HEK293 (cell line): Measurements from ENCODE around the gene ACBD3.

Source experiments
- BCL11A ChIP-seq: fragments of 450-650 bp; formaldehyde crosslinking; IDR thresholded peaks from 2 replicates; pipeline ENCODE4 v1.5.1; 2016; ENCODE audit warnings: low read depth, missing biosample characterization, missing genetic modification characterization
- HOXC10 ChIP-seq: sonication (generic); formaldehyde crosslinking; IDR thresholded peaks from 2 replicates; pipeline ENCODE4 v1.8.1; 2023; ENCODE audit warnings: mild to moderate bottlenecking, missing genetic modification reagents
- IKZF3 ChIP-seq: fragments of 450-650 bp; IDR thresholded peaks from 2 replicates; pipeline ENCODE4 v1.5.0; 2018; ENCODE audit warnings: missing biosample characterization, mild to moderate bottlenecking, missing genetic modification characterization, moderate library complexity
- KLF10 ChIP-seq: fragments of 450-650 bp; IDR thresholded peaks from 2 replicates; pipeline ENCODE4 v1.5.1; 2018; ENCODE audit warnings: missing biosample characterization, mild to moderate bottlenecking, missing genetic modification characterization
- MEIS1 ChIP-seq: sonication (generic); formaldehyde crosslinking; IDR thresholded peaks from 2 replicates; pipeline ENCODE4 v1.8.1; 2022; ENCODE audit warnings: missing genetic modification reagents, mild to moderate bottlenecking, borderline replicate concordance
- SP2 ChIP-seq: fragments of 450-650 bp; formaldehyde crosslinking; IDR thresholded peaks from 2 replicates; pipeline ENCODE4 v1.5.1; 2016; ENCODE audit warnings: missing biosample characterization, missing genetic modification characterization
- ZBTB21 ChIP-seq: fragments of 450-650 bp; formaldehyde crosslinking; IDR thresholded peaks from 2 replicates; pipeline ENCODE4 v1.5.1; 2017; ENCODE audit warnings: missing biosample characterization, missing genetic modification characterization
- ZFP69B ChIP-seq: fragments of 450-650 bp; formaldehyde crosslinking; IDR thresholded peaks from 2 replicates; pipeline ENCODE4 v1.5.1; 2016; ENCODE audit warnings: missing biosample characterization, missing genetic modification characterization
- ZNF174 ChIP-seq: fragments of 450-650 bp; formaldehyde crosslinking; IDR thresholded peaks from 2 replicates; pipeline ENCODE4 v1.5.0; 2017; ENCODE audit warnings: missing biosample characterization, mild to moderate bottlenecking, missing genetic modification characterization
- ZNF184 ChIP-seq: fragments of 450-650 bp; IDR thresholded peaks from 2 replicates; pipeline ENCODE4 v1.5.1; 2018; ENCODE audit warnings: missing biosample characterization, mild to moderate bottlenecking, missing genetic modification characterization
- ZNF2 ChIP-seq: fragments of 450-650 bp; formaldehyde crosslinking; IDR thresholded peaks from 2 replicates; pipeline ENCODE4 v1.5.1; 2016; ENCODE audit warnings: missing biosample characterization, missing genetic modification characterization
- ZNF211 ChIP-seq: fragments of 450-650 bp; formaldehyde crosslinking; IDR thresholded peaks from 2 replicates; pipeline ENCODE4 v1.5.1; 2016; ENCODE audit warnings: low read depth, missing biosample characterization, missing genetic modification characterization
- ZNF311 ChIP-seq: fragments of 450-650 bp; formaldehyde crosslinking; IDR thresholded peaks from 2 replicates; pipeline ENCODE4 v1.5.1; 2017; ENCODE audit warnings: missing biosample characterization, missing genetic modification characterization, borderline replicate concordance
- ZNF335 ChIP-seq: fragments of 450-650 bp; formaldehyde crosslinking; conservative IDR thresholded peaks from 2 replicates; pipeline ENCODE4 v1.5.1; 2016; ENCODE audit warnings: missing biosample characterization, missing genetic modification characterization
- ZNF341 ChIP-seq: fragments of 450-650 bp; formaldehyde crosslinking; IDR thresholded peaks from 2 replicates; pipeline ENCODE4; 2016; ENCODE audit warnings: low read depth, missing biosample characterization, missing genetic modification characterization
- ZNF350 ChIP-seq: fragments of 450-650 bp; formaldehyde crosslinking; IDR thresholded peaks from 2 replicates; pipeline ENCODE4 v1.5.0; 2017; ENCODE audit warnings: missing biosample characterization, mild to moderate bottlenecking, missing genetic modification characterization
- ZNF777 ChIP-seq: fragments of 450-650 bp; formaldehyde crosslinking; IDR thresholded peaks from 2 replicates; pipeline ENCODE4 v1.5.1; 2017; ENCODE audit warnings: missing biosample characterization, missing genetic modification characterization, borderline replicate concordance
- ZSCAN16 ChIP-seq: fragments of 450-650 bp; formaldehyde crosslinking; IDR thresholded peaks from 2 replicates; pipeline ENCODE4 v1.5.1; 2016; ENCODE audit warnings: missing biosample characterization, missing genetic modification characterization
- ZSCAN23 ChIP-seq: fragments of 450-650 bp; formaldehyde crosslinking; IDR thresholded peaks from 2 replicates; pipeline ENCODE4 v1.5.1; 2016; ENCODE audit warnings: missing biosample characterization, missing genetic modification characterization
- TF ChIP-seq, protein P1 (sequence below): fragments of 450-650 bp; formaldehyde crosslinking; IDR thresholded peaks from 2 replicates; pipeline ENCODE4 v1.5.1; 2016; ENCODE audit warnings: missing biosample characterization, missing genetic modification characterization
- TF ChIP-seq, protein P2 (sequence below): fragments of 450-650 bp; formaldehyde crosslinking; IDR thresholded peaks from 2 replicates; pipeline ENCODE4 v1.5.1; 2016; ENCODE audit warnings: missing biosample characterization, missing genetic modification characterization
- TF ChIP-seq, protein P3 (sequence below): fragments of 450-650 bp; formaldehyde crosslinking; IDR thresholded peaks from 2 replicates; pipeline ENCODE4 v1.5.1; 2016; ENCODE audit warnings: missing biosample characterization, missing genetic modification characterization
- TF ChIP-seq, protein P4 (sequence below): fragments of 450-650 bp; formaldehyde crosslinking; IDR thresholded peaks from 2 replicates; pipeline ENCODE4 v1.5.1; 2016; ENCODE audit warnings: missing biosample characterization, missing genetic modification characterization
- TF ChIP-seq, protein P5 (sequence below): fragments of 450-650 bp; formaldehyde crosslinking; IDR thresholded peaks from 2 replicates; pipeline ENCODE4 v1.5.1; 2016; ENCODE audit warnings: missing biosample characterization, missing genetic modification characterization
- TF ChIP-seq, protein P6 (sequence below): fragments of 450-650 bp; formaldehyde crosslinking; IDR thresholded peaks from 2 replicates; pipeline ENCODE4 v1.5.1; 2016; ENCODE audit warnings: missing biosample characterization, missing genetic modification characterization, low read depth
- TF ChIP-seq, protein P7 (sequence below): fragments of 450-650 bp; formaldehyde crosslinking; IDR thresholded peaks from 2 replicates; pipeline ENCODE4 v1.5.1; 2017; ENCODE audit warnings: missing biosample characterization, missing genetic modification characterization

Gene ACBD3

DNA sequence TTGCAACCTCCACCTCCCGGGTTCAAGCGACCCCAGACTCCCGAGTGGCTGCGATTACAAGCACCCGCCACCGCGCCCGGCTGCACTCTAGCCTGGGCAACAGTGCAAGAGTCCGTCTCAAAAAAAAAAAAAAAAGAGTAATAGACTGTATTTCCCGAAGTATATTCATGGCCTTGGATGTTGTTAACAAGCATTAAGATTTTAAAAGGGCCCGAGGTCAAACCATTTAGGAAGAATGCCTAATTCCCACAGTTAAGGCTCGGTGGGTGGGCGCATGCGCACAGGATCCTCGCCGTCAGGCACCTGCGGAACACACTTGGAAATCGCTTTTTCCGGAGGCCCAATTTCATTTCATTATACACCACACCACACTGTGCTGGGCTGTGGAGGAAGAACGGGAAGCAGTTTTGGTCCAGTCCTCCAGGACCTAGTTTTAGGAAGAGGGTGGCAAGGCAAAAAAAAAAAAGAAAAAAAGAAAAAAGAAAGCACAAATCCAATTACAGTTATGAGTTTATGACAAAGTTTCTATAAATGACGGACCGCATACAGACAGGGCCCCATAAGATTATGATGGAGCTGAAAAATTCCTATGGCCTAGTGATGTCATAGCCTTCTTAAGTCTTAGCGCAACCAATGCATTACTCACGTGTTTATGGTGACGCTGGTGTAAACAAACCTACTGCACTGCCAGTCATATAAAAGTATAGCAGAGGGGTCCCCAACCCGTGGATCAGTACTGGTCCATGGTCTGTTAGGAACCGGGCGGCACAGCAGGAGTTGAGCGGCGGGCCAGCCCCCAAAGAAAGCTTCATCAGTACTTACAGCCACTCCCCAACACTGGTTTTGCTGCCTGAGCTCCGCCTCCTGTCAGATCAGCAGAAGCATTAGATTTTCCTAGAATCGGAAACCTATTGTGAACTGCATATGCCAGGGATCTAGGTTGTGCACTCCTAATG is 85.8 kb downstream of the ACBD3 start (continued):
- TF ChIP-seq, protein P1, sequence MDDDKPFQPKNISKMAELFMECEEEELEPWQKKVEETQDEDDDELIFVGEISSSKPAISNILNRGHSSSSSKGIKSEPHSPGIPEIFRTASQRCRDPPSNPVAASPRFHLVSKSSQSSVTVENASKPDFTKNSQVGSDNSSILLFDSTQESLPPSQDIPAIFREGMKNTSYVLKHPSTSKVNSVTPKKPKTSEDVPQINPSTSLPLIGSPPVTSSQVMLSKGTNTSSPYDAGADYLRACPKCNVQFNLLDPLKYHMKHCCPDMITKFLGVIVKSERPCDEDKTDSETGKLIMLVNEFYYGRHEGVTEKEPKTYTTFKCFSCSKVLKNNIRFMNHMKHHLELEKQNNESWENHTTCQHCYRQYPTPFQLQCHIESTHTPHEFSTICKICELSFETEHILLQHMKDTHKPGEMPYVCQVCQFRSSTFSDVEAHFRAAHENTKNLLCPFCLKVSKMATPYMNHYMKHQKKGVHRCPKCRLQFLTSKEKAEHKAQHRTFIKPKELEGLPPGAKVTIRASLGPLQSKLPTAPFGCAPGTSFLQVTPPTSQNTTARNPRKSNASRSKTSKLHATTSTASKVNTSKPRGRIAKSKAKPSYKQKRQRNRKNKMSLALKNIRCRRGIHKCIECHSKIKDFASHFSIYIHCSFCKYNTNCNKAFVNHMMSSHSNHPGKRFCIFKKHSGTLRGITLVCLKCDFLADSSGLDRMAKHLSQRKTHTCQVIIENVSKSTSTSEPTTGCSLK = no peak
- TF ChIP-seq ZNF211 (tag by site-specific recombination) (no peak), ZNF174 (no peak), ZFP69B (tag by site-specific recombination) (peak; percentile 72), ZNF341 (tag by site-specific recombination) (peak; percentile 87), ZNF184 (no peak; the same call in 1 of the 2 replicates), ZSCAN16 (tag by site-specific recombination) (no peak), IKZF3 (tag by site-specific recombination) (peak; percentile 49), KLF10 (tag by site-specific recombination) (no peak), BCL11A (no peak), ZNF350 (tag by site-specific recombination) (no peak), MEIS1 (CRISPR knock-in tag) (no peak), ZNF2 (tag by site-specific recombination) (0 out of 2 replicates have a peak, but pooled peaks have one; percentile 34), ZBTB21 (tag by site-specific recombination) (peak; percentile 95), ZNF311 (tag by site-specific recombination) (no peak), ZNF777 (tag by site-specific recombination) (no peak), HOXC10 (CRISPR knock-in tag) (no peak), ZSCAN23 (tag by site-specific recombination) (no peak), ZNF335 (peak; percentile 93), SP2 (0 out of 2 replicates have a peak, but pooled peaks have one; percentile 25)
- TF ChIP-seq, protein P2, sequence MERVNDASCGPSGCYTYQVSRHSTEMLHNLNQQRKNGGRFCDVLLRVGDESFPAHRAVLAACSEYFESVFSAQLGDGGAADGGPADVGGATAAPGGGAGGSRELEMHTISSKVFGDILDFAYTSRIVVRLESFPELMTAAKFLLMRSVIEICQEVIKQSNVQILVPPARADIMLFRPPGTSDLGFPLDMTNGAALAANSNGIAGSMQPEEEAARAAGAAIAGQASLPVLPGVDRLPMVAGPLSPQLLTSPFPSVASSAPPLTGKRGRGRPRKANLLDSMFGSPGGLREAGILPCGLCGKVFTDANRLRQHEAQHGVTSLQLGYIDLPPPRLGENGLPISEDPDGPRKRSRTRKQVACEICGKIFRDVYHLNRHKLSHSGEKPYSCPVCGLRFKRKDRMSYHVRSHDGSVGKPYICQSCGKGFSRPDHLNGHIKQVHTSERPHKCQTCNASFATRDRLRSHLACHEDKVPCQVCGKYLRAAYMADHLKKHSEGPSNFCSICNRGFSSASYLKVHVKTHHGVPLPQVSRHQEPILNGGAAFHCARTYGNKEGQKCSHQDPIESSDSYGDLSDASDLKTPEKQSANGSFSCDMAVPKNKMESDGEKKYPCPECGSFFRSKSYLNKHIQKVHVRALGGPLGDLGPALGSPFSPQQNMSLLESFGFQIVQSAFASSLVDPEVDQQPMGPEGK (tag by site-specific recombination) = peak; percentile 54
- TF ChIP-seq, protein P3, sequence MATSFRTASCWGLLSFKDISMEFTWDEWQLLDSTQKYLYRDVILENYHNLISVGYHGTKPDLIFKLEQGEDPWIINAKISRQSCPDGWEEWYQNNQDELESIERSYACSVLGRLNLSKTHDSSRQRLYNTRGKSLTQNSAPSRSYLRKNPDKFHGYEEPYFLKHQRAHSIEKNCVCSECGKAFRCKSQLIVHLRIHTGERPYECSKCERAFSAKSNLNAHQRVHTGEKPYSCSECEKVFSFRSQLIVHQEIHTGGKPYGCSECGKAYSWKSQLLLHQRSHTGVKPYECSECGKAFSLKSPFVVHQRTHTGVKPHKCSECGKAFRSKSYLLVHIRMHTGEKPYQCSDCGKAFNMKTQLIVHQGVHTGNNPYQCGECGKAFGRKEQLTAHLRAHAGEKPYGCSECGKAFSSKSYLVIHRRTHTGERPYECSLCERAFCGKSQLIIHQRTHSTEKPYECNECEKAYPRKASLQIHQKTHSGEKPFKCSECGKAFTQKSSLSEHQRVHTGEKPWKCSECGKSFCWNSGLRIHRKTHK (tag by site-specific recombination) = no peak
- TF ChIP-seq, protein P4, sequence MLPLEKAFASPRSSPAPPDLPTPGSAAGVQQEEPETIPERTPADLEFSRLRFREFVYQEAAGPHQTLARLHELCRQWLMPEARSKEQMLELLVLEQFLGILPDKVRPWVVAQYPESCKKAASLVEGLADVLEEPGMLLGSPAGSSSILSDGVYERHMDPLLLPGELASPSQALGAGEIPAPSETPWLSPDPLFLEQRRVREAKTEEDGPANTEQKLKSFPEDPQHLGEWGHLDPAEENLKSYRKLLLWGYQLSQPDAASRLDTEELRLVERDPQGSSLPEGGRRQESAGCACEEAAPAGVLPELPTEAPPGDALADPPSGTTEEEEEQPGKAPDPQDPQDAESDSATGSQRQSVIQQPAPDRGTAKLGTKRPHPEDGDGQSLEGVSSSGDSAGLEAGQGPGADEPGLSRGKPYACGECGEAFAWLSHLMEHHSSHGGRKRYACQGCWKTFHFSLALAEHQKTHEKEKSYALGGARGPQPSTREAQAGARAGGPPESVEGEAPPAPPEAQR (tag by site-specific recombination) = no peak
- TF ChIP-seq, protein P5, sequence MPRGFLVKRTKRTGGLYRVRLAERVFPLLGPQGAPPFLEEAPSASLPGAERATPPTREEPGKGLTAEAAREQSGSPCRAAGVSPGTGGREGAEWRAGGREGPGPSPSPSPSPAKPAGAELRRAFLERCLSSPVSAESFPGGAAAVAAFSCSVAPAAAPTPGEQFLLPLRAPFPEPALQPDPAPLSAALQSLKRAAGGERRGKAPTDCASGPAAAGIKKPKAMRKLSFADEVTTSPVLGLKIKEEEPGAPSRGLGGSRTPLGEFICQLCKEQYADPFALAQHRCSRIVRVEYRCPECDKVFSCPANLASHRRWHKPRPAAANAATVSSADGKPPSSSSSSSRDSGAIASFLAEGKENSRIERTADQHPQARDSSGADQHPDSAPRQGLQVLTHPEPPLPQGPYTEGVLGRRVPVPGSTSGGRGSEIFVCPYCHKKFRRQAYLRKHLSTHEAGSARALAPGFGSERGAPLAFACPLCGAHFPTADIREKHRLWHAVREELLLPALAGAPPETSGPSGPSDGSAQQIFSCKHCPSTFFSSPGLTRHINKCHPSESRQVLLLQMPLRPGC (tag by site-specific recombination) = peak; percentile 56
- TF ChIP-seq, protein P6, sequence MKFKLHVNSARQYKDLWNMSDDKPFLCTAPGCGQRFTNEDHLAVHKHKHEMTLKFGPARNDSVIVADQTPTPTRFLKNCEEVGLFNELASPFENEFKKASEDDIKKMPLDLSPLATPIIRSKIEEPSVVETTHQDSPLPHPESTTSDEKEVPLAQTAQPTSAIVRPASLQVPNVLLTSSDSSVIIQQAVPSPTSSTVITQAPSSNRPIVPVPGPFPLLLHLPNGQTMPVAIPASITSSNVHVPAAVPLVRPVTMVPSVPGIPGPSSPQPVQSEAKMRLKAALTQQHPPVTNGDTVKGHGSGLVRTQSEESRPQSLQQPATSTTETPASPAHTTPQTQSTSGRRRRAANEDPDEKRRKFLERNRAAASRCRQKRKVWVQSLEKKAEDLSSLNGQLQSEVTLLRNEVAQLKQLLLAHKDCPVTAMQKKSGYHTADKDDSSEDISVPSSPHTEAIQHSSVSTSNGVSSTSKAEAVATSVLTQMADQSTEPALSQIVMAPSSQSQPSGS (tag by site-specific recombination) = peak; percentile 93
- TF ChIP-seq, protein P7, sequence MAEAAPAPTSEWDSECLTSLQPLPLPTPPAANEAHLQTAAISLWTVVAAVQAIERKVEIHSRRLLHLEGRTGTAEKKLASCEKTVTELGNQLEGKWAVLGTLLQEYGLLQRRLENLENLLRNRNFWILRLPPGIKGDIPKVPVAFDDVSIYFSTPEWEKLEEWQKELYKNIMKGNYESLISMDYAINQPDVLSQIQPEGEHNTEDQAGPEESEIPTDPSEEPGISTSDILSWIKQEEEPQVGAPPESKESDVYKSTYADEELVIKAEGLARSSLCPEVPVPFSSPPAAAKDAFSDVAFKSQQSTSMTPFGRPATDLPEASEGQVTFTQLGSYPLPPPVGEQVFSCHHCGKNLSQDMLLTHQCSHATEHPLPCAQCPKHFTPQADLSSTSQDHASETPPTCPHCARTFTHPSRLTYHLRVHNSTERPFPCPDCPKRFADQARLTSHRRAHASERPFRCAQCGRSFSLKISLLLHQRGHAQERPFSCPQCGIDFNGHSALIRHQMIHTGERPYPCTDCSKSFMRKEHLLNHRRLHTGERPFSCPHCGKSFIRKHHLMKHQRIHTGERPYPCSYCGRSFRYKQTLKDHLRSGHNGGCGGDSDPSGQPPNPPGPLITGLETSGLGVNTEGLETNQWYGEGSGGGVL = 0 out of 2 replicates have a peak, but pooled peaks have one; percentile 10
